Mesenchymal stem cell (in vitro differentiated cells and primary cell): ENCODE results near the gene METTL8.

Experiments
- DNase-seq: peaks from one replicate; pipeline ENCODE4 v3.0.0-alpha.2; 2013
- H2AFZ ChIP-seq: one replicate; pipeline ENCODE4 v1.6.1; 2013; ENCODE audit warnings: low read depth, mild to moderate bottlenecking, control low read depth, inconsistent platforms, low read length, moderate library complexity
- H2AK5ac ChIP-seq: 2 replicates; pipeline ENCODE4 v1.6.1; 2013; ENCODE audit warnings: low read length, moderate library complexity, mild to moderate bottlenecking, inconsistent platforms; ENCODE audit not compliant: severe bottlenecking
- H2BK120ac ChIP-seq: one replicate; pipeline ENCODE4 v1.6.1; 2013; ENCODE audit warnings: low read depth, mild to moderate bottlenecking, inconsistent platforms, low read length, moderate library complexity
- H2BK12ac ChIP-seq, 2 experiments: one replicate each; pipeline ENCODE4 v1.6.1; 2013; ENCODE audit warnings: inconsistent platforms in 2 of 2, low read length in 2 of 2, mild to moderate bottlenecking in 2 of 2, moderate library complexity in 2 of 2, control low read depth in 1 of 2
- H2BK15ac ChIP-seq: one replicate; pipeline ENCODE4 v1.6.1; 2013; ENCODE audit warnings: mild to moderate bottlenecking, low read depth, inconsistent platforms; ENCODE audit not compliant: poor library complexity, severe bottlenecking
- H2BK5ac ChIP-seq: 2 replicates; pipeline ENCODE4 v1.6.1; 2013; ENCODE audit warnings: low read depth, mild to moderate bottlenecking, low read length, control low read depth, inconsistent platforms; ENCODE audit not compliant: poor library complexity, severe bottlenecking
- H3K14ac ChIP-seq, 2 experiments: one replicate each; pipeline ENCODE4 v1.6.1; 2013; ENCODE audit warnings: inconsistent platforms in 2 of 2, low read length in 2 of 2, control low read depth in 1 of 2, mild to moderate bottlenecking in 1 of 2, moderate library complexity in 1 of 2
- H3K18ac ChIP-seq, 2 experiments: one replicate each; pipeline ENCODE4 v1.6.1; 2013; ENCODE audit warnings: inconsistent platforms in 2 of 2, low read length in 2 of 2, control low read depth in 1 of 2, low read depth in 1 of 2, mild to moderate bottlenecking in 1 of 2
- H3K23ac ChIP-seq, 2 experiments: one replicate each; pipeline ENCODE4 v1.6.1; 2013; ENCODE audit warnings: inconsistent platforms in 2 of 2, low read length in 2 of 2, mild to moderate bottlenecking in 2 of 2, moderate library complexity in 2 of 2, control low read depth in 1 of 2
- H3K27ac ChIP-seq: 2 replicates; pipeline ENCODE4 v1.5.1; 2013; ENCODE audit warnings: mild to moderate bottlenecking, moderate library complexity, low read length, control low read depth, inconsistent platforms; ENCODE audit not compliant: poor library complexity, severe bottlenecking
- H3K27me3 ChIP-seq, 2 experiments: 2 replicates each; pipeline versions ENCODE4 v1.6.1 to v1.7.0; 2013; ENCODE audit warnings: low read length in 2 of 2, mild to moderate bottlenecking in 2 of 2, moderate library complexity in 2 of 2, control low read depth in 1 of 2, inconsistent platforms in 1 of 2; ENCODE audit not compliant: control insufficient read depth in 1 of 2, insufficient read depth in 1 of 2
- H3K36me3 ChIP-seq, 2 experiments: 2 replicates each; pipeline versions ENCODE4 v1.6.1 to v1.7.0; 2013; ENCODE audit warnings: low read length in 2 of 2, control low read depth in 1 of 2, inconsistent platforms in 1 of 2, low read depth in 1 of 2, mild to moderate bottlenecking in 1 of 2; ENCODE audit not compliant: insufficient read depth in 2 of 2, control insufficient read depth in 1 of 2
- H3K4ac ChIP-seq, 2 experiments: one replicate each; pipeline ENCODE4 v1.6.1; 2013; ENCODE audit warnings: inconsistent platforms in 2 of 2, low read length in 2 of 2, mild to moderate bottlenecking in 2 of 2, moderate library complexity in 2 of 2, control low read depth in 1 of 2, low read depth in 1 of 2
- H3K4me1 ChIP-seq: 2 replicates; pipeline ENCODE4 v1.6.1; 2013; ENCODE audit warnings: low read depth, low read length, control low read depth; ENCODE audit not compliant: control insufficient read depth, insufficient read depth
- H3K4me2 ChIP-seq: 2 replicates; pipeline ENCODE4 v1.6.1; 2013; ENCODE audit warnings: low read length, mild to moderate bottlenecking, inconsistent platforms; ENCODE audit not compliant: poor library complexity, severe bottlenecking
- H3K4me3 ChIP-seq, 2 experiments: 2 replicates each; pipeline versions ENCODE4 v1.5.1 to v1.7.0; 2013; ENCODE audit warnings: low read length in 2 of 2, mild to moderate bottlenecking in 2 of 2, control low read depth in 1 of 2, low read depth in 1 of 2; ENCODE audit not compliant: insufficient read depth in 1 of 2
- H3K79me1 ChIP-seq: replicated peaks from 2 replicates; pipeline ENCODE4 v1.6.1; 2013; ENCODE audit warnings: mild to moderate bottlenecking, control low read depth, low read length, inconsistent platforms; ENCODE audit not compliant: poor library complexity, severe bottlenecking
- H3K9ac ChIP-seq: 2 replicates; pipeline ENCODE4 v1.7.0; 2013; ENCODE audit warnings: mild to moderate bottlenecking, low read length, moderate library complexity
- H3K9me3 ChIP-seq: 2 replicates; pipeline ENCODE4 v1.7.0; 2013; ENCODE audit warnings: mild to moderate bottlenecking, low read length; ENCODE audit not compliant: control insufficient read depth
- H4K8ac ChIP-seq: one replicate; pipeline ENCODE4 v1.6.1; 2013; ENCODE audit warnings: inconsistent platforms, mild to moderate bottlenecking, low read length, moderate library complexity
- H4K91ac ChIP-seq: one replicate; pipeline ENCODE4 v1.6.1; 2013; ENCODE audit warnings: mild to moderate bottlenecking, low read length, inconsistent platforms
- WGBS: methylation state at CpG from one replicate; pipeline ENCODE4 v1.1.7; 2013; ENCODE audit warnings: mixed read lengths; 5-methylcytosine and 5-hydroxymethylcytosine counted together

Gene METTL8

DNA sequence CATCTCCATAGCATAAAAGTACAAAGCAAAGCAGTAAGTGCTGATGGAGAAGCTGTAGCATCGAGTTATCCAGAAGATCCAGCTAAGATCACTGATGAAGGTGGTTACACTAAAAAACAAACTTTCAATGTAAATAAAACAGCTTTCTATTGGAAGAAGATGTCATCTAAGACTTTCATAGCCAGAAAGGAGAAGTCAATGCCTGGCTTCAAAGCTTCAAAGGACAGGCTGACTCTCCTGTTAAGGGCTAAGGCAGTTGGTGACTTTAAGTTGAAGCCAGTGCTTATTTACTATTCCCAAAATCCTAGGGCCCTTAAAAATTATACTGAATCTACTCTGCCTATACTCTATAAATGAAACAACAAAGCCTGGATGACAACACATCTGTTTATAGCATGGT lies 44.0 kb downstream of the METTL8 start:
- H2AK5ac ChIP-seq, result no peak overlapping the region

DNA sequence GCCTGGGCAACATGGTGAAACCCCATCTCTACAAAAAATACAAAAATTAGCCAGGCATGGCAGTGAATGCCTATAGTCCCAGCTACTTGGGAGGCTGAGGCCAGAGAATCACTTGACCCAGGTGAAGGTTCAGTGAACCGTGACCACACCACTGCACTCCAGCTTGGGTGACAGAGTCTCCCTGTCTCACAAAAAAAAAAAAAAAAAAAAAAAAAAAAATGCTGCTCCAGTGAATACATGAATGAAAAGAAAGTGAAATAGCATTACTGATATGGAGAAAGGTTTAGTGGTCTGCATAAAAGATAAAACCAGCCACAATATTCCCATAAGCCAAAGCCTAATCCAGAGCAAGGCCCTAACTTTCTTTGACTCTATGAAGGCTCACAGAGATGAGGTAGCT lies 44.5 kb downstream of the METTL8 start:
- Histone ChIP-seq H3K9ac (no peak overlapping the region), H3K36me3 (peaks cover 0 to 8% of the 10 kb centered on the region in 2 experiments), H3K27ac (no peak overlapping the region), H3K14ac (no peak overlapping the region), H2BK120ac (no peak overlapping the region), H2AK5ac (no peak overlapping the region), H2BK15ac (no peak overlapping the region), H3K23ac (no peak overlapping the region), H3K4ac (no peak overlapping the region), H3K4me3 (no peak overlapping the region), H4K91ac (no peak overlapping the region), H3K4me2 (no peak overlapping the region), H3K18ac (no peak overlapping the region), H3K27me3 (no peaks in the 10 kb centered on the region), H3K4me1 (peaks cover 7% of the 10 kb centered on the region), H2BK5ac (no peak overlapping the region), H2AFZ (no peak overlapping the region), H2BK12ac (no peak overlapping the region), H3K79me1 (peaks cover 6% of the 10 kb centered on the region), H3K9me3 (no peaks in the 10 kb centered on the region), H4K8ac (no peak overlapping the region)
- DNase-seq, result no peak
- 100% methylated on average over 1 of the region's 1 CpG for WGBS

More for the DNA sequence above, 44.0 kb downstream of the METTL8 start:
- Histone ChIP-seq H3K27ac (no peak overlapping the region), H3K4me3 (no peak overlapping the region), H3K4me1 (peaks cover 7% of the 10 kb centered on the region), H3K4ac (no peak overlapping the region), H2BK5ac (no peak overlapping the region), H2BK15ac (no peak overlapping the region), H3K27me3 (no peaks in the 10 kb centered on the region), H4K91ac (no peak overlapping the region), H3K18ac (no peak overlapping the region), H4K8ac (no peak overlapping the region), H3K14ac (no peak overlapping the region), H2AFZ (no peak overlapping the region), H3K4me2 (no peak overlapping the region), H3K9me3 (no peaks in the 10 kb centered on the region), H2BK12ac (no peak overlapping the region), H3K9ac (no peak overlapping the region), H2BK120ac (no peak overlapping the region), H3K36me3 (peaks cover 0 to 8% of the 10 kb centered on the region in 2 experiments), H3K79me1 (peaks cover 7% of the 10 kb centered on the region), H3K23ac (no peak overlapping the region)
- no peak for DNase-seq
- no CpG with 5 or more reads among the region's 1 CpG for WGBS

DNA sequence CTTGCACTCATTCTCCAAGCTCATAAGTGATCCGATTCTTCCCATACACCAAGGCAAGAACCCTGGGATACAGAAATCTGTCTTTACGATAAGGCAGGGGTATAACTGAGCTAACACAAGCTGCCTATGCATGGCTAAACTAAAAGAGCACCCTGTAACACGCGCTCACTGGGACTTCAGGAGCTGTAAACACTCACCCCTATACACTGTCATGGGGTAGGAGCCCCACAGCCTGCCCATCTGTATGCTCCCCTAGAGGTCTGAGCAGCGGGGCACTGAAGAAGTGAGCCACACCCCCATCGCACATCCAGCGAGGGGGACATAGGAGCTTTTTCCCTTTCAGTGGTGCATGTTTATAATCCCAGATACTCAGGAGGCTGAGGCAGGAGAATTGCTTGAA lies 46.7 kb downstream of the METTL8 start:
- DNase-seq, result no peak
- Histone ChIP-seq H3K23ac (no peak overlapping the region), H2BK12ac (no peak overlapping the region), H3K4me3 (no peak overlapping the region), H2AK5ac (no peak overlapping the region), H3K4me2 (no peak overlapping the region), H3K27ac (no peak overlapping the region), H2AFZ (no peak overlapping the region), H3K36me3 (peaks cover 0 to 8% of the 10 kb centered on the region in 2 experiments), H2BK5ac (no peak overlapping the region), H4K8ac (no peak overlapping the region), H3K79me1 (peaks cover 11% of the 10 kb centered on the region), H3K27me3 (no peaks in the 10 kb centered on the region), H4K91ac (no peak overlapping the region), H3K18ac (no peak overlapping the region), H3K4ac (no peak overlapping the region), H3K14ac (no peak overlapping the region), H2BK15ac (no peak overlapping the region), H3K9ac (no peak overlapping the region), H3K9me3 (no peaks in the 10 kb centered on the region), H2BK120ac (no peak overlapping the region), H3K4me1 (peaks cover 7% of the 10 kb centered on the region)
- WGBS, result 87% methylated on average over 7 of the region's 7 CpGs

DNA sequence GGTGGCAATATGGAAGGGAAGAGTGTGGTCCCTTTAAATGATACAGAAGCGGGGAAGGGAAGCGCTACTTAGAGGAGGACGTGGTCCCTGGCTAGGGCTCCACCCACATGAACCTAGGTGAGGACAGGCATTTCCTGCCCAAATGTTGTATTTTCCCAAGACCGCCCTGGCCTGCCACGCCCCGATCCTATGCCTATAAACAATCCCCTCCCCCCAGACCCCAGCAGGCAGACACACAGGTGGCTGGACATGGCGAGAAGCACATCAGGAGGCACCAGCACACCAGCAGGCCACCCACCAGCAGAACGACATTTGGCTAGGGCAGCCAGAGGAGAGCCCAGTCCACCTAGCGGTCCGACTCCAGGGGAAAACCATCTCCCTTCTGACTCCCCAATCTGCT lies 47.2 kb downstream of the METTL8 start:
- Histone ChIP-seq H2AFZ (no peak overlapping the region), H3K4me3 (no peak overlapping the region), H3K4me2 (no peak overlapping the region), H2AK5ac (no peak overlapping the region), H4K91ac (no peak overlapping the region), H3K9me3 (no peaks in the 10 kb centered on the region), H3K9ac (no peak overlapping the region), H3K79me1 (peaks cover 11% of the 10 kb centered on the region), H3K4ac (no peak overlapping the region), H3K4me1 (peaks cover 7% of the 10 kb centered on the region), H3K36me3 (peaks cover 0 to 8% of the 10 kb centered on the region in 2 experiments), H3K14ac (no peak overlapping the region), H3K18ac (no peak overlapping the region), H3K27me3 (no peaks in the 10 kb centered on the region), H3K23ac (no peak overlapping the region), H3K27ac (no peak overlapping the region), H2BK5ac (no peak overlapping the region), H2BK12ac (peak overlapping the region in 1 of 2 experiments; percentile 34), H2BK15ac (no peak overlapping the region), H2BK120ac (no peak overlapping the region), H4K8ac (no peak overlapping the region)
- no peak for DNase-seq
- WGBS, result 75% methylated on average over 10 of the region's 10 CpGs
